ENCODE measurements around the gene ODAD4.

The ODAD4 gene

GRCh38 chr17:41957869-41958439, 27.5 kb downstream of the ODAD4 start:
- no peak overlapping the region for H3K4me3 ChIP-seq (replicated peaks; ENCODE audit: low read depth, low read length)
- TF ChIP-seq, protein P1, sequence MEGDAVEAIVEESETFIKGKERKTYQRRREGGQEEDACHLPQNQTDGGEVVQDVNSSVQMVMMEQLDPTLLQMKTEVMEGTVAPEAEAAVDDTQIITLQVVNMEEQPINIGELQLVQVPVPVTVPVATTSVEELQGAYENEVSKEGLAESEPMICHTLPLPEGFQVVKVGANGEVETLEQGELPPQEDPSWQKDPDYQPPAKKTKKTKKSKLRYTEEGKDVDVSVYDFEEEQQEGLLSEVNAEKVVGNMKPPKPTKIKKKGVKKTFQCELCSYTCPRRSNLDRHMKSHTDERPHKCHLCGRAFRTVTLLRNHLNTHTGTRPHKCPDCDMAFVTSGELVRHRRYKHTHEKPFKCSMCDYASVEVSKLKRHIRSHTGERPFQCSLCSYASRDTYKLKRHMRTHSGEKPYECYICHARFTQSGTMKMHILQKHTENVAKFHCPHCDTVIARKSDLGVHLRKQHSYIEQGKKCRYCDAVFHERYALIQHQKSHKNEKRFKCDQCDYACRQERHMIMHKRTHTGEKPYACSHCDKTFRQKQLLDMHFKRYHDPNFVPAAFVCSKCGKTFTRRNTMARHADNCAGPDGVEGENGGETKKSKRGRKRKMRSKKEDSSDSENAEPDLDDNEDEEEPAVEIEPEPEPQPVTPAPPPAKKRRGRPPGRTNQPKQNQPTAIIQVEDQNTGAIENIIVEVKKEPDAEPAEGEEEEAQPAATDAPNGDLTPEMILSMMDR (IDR thresholded peaks at IDR 0.05; ENCODE audit: low read length, missing control alignments), result no peak
- DNase-seq (ENCODE audit: low read depth), result no peak

DNA sequence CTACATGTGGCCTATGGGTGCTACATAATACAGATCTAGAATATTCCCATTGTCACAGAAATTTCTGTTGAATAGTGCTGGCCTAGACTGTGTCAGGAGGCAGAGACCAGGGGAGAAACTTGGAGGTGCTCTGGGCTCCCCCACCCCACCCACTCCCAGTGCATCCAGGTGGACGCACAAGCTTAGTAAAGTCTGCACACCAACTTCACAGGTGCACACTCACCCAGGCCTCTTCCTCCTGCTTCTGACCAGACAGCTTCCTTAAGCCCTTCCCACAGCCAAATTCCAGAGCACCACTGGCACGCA, 28.6 kb downstream of the ODAD4 start:
- TF ChIP-seq, protein P1 (IDR thresholded peaks at IDR 0.05; ENCODE audit: low read length, missing control alignments), result no peak
- DNase-seq (ENCODE audit: low read depth), result no peak
- H3K4me3 ChIP-seq (replicated peaks; ENCODE audit: low read depth, low read length), result no peak overlapping the region

GRCh38 chr17:41959336-41960095, 29.1 kb downstream of the ODAD4 start:
- H3K4me3 ChIP-seq (replicated peaks; ENCODE audit: low read depth, low read length), result no peak overlapping the region
- TF ChIP-seq, protein P1 (IDR thresholded peaks at IDR 0.05; ENCODE audit: low read length, missing control alignments), result peak; percentile 59
- peak; percentile 78 for DNase-seq (ENCODE audit: low read depth)

- no peak overlapping the region for H3K4me3 ChIP-seq (replicated peaks; ENCODE audit: low read depth, low read length)
- DNase-seq (ENCODE audit: low read depth), result no peak
- TF ChIP-seq, protein P1 (IDR thresholded peaks at IDR 0.05; ENCODE audit: low read length, missing control alignments), result no peak
These were observed 31.7 kb downstream of the ODAD4 start for GRCh38 chr17:41962111-41962510.

DNA sequence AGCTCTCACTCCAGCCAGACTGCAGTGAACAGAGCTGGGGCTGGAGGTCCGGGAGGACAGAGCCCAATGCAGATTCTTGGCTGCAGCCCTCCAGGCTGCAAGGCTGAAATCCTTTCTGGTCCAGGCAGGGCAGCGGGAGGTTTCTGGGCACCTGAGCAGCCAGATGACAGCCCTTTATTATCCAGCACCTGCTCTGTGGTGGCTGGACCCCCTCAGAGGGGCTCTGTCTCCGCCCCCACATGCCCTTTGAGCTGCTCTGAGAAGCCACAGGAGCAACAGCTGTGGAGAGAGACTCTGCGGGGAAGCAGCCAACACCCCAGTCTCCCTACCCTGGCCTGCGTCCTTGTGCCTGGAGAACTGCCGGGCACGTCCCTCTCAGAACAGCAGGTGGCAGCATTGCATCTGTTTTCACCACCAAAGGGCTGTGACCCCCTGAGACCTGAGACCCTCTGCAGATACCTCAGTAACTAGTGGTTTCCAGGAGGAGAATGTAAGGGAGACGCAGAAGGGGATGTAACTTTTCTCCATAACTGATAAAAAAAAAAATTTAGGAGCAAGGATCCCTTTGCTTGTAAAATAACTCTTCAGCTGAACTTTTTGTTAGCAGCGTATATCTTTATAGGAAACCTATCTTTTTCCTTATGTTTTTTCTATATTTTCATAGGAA, 32.5 kb downstream of the ODAD4 start:
- TF ChIP-seq, protein P1 (IDR thresholded peaks at IDR 0.05; ENCODE audit: low read length, missing control alignments), result peak; percentile 91
- DNase-seq (ENCODE audit: low read depth), result peak; percentile 66
- H3K4me3 ChIP-seq (replicated peaks; ENCODE audit: low read depth, low read length), result no peak overlapping the region

- TF ChIP-seq, protein P1 (IDR thresholded peaks at IDR 0.05; ENCODE audit: low read length, missing control alignments), result no peak
- DNase-seq (ENCODE audit: low read depth), result peak; percentile 34
- peak overlapping the region; percentile 90 for H3K4me3 ChIP-seq (replicated peaks; ENCODE audit: low read depth, low read length)
These were observed 35.5 kb downstream of the ODAD4 start for GRCh38 chr17:41965694-41966462.

Data from fibroblast of pulmonary artery (primary cell).